H1 (cell line): ENCODE results near the gene IL18BP.

ENCODE experiments used
- CHD2 ChIP-seq: IDR thresholded peaks from 2 replicates; pipeline ENCODE4 v1.6.1; 2012; ENCODE audit warnings: low read length, improper control_type of control experiment
- CTCF ChIP-seq, 3 experiments: IDR thresholded peaks; 1 replicate in 2 of 3; 2 replicates in 1 of 3; pipeline versions ENCODE4 v1.5.1 to v1.6.1; 2011; ENCODE audit warnings: low read length in 3 of 3, mild to moderate bottlenecking in 3 of 3, inconsistent platforms in 2 of 3, low read depth in 1 of 3, moderate library complexity in 1 of 3; ENCODE audit not compliant: insufficient read depth in 1 of 3; ENCODE audit errors: control extremely low read depth in 1 of 3
- SIX5 ChIP-seq: IDR thresholded peaks from 2 replicates; pipeline ENCODE4 v1.6.1; 2011; ENCODE audit warnings: mild to moderate bottlenecking, low read depth, low read length

DNA sequence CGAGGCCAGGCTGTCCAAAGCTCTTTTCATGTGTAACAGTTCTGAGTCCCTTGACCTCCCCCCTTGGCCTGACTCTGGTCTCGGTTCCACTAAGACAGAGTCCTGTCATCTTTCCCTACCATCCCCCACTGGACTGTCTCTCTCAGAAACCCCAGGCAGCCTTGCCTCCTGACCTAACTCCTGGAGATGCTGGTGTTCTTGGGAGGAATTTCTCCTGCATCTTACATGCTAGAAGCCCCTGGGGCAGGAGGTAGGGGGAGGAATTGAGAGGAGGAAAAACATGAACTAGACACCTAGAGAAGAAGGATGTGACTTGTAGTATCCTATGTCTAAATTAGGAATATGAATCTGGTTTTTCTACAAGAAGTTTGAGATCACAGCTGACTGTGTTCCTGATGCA is 648 bp upstream of the IL18BP start:
- no peak for TF ChIP-seq SIX5
- TF ChIP-seq CHD2, result no peak
- TF ChIP-seq CTCF (IDR thresholded peaks at IDR 0.05; ENCODE audit: control extremely low read depth in 1 of 3, insufficient read depth in 1 of 3, low read depth in 1 of 3, low read length in 3 of 3), result no peak
